ENCODE results near the gene ALKBH3. TPM values are rescaled to one million over a fixed set of nuclear protein-coding genes. Genes with fewer than 3 reads are reported as not detected.

ALKBH3 gene
- total and polyA plus RNA-seq, 2 of the 13 experiments (the other 11 are each of a cell fraction or from before 2014, with no cell fraction given), result 17.8 to 36.1 TPM

- FAIRE-seq (no peak), ATAC-seq (no peak), DNase-seq (ENCODE audit: low spot score) (no peak)
- no TSS peak for BruUV-seq (replicated peaks)
- no peak overlapping the region for H3K9ac ChIP-seq (ENCODE audit: insufficient read depth, low read depth, low read length)
- peaks cover 17% of the 10 kb centered on the region for H3K4me1 ChIP-seq (ENCODE audit: insufficient read depth, low read length)
- peaks cover 5 to 19% of the 10 kb centered on the region in 2 experiments for H3K36me3 ChIP-seq (replicated peaks in 1 of 2; ENCODE audit: control insufficient read depth in 1 of 2, insufficient read depth in 2 of 2, low read length in 2 of 2)
- no peak overlapping the region for H3K4me3 ChIP-seq (replicated peaks in 1 of 3; ENCODE audit: insufficient read depth in 1 of 3, low read depth in 2 of 3, low read length in 3 of 3)
- no peak overlapping the region for H3K27ac ChIP-seq (ENCODE audit: extremely low read length, insufficient read depth, low read length)
- H2AFZ ChIP-seq (ENCODE audit: low read length), result no peak overlapping the region
- H3K27me3 ChIP-seq (ENCODE audit: control insufficient read depth in 1 of 2, insufficient read depth in 2 of 2, low read length in 2 of 2), result no peaks in the 10 kb centered on the region
- intact Hi-C loops (cut with micrococcal nuclease; ENCODE audit: unreplicated experiment) (no loop called here), in situ Hi-C loops (cut with HindIII; ENCODE audit: extremely low pct_ligation_motif_present, low pct_unique_long_range_greater_than_20kb) (no loop called here)
- TF ChIP-seq ZBTB8A (CRISPR knock-in tag; IDR thresholded peaks at IDR 0.05; ENCODE audit: borderline replicate concordance, low read depth) (no peak), ZSCAN5A (CRISPR knock-in tag; IDR thresholded peaks at IDR 0.05; ENCODE audit: borderline replicate concordance) (no peak), FOXA3 (CRISPR knock-in tag; IDR thresholded peaks at IDR 0.05) (no peak), JUN (CRISPR knock-in tag; IDR thresholded peaks at IDR 0.05) (no peak), NPAS2 (CRISPR knock-in tag; IDR thresholded peaks at IDR 0.05; ENCODE audit: borderline replicate concordance) (no peak), FOXP1 (IDR thresholded peaks at IDR 0.05) (no peak), FOXP1 (CRISPR knock-in tag; IDR thresholded peaks at IDR 0.05) (no peak), ZNF446 (CRISPR knock-in tag; IDR thresholded peaks at IDR 0.05) (no peak), JUND (CRISPR knock-in tag; IDR thresholded peaks at IDR 0.05) (no peak), ZBTB40 (IDR thresholded peaks at IDR 0.05) (no peak), ZBTB40 (CRISPR knock-in tag; IDR thresholded peaks at IDR 0.05) (no peak), ZNF317 (CRISPR knock-in tag; IDR thresholded peaks at IDR 0.05) (no peak), SUZ12 (IDR thresholded peaks at IDR 0.05; ENCODE audit: low read depth, low read length) (no peak), ZFP1 (CRISPR knock-in tag; IDR thresholded peaks at IDR 0.05) (no peak)
- H3K79me2 ChIP-seq (ENCODE audit: insufficient read depth, low read length), result no peaks in the 10 kb centered on the region
- no peaks in the 10 kb centered on the region for H3K9me3 ChIP-seq (ENCODE audit: low read length)
- 97% methylated on average over 3 of the region's 3 CpGs for WGBS (ENCODE audit: low lambda C conversion rate)
- ChIA-PET CTCF (ENCODE audit: low intra/inter-chr PET ratio, low total read pairs) (no interaction called here), POLR2A (no interaction called here)
- H4K20me1 ChIP-seq (ENCODE audit: insufficient read depth, low read length), result no peaks in the 10 kb centered on the region
- H3K4me2 ChIP-seq (ENCODE audit: low read depth, low read length), result no peak overlapping the region
These were observed 41.6 kb downstream of the ALKBH3 start for GRCh38 chr11:43922295-43922648.
